ENCODE results near the gene CMSS1.

CMSS1 gene

DNA sequence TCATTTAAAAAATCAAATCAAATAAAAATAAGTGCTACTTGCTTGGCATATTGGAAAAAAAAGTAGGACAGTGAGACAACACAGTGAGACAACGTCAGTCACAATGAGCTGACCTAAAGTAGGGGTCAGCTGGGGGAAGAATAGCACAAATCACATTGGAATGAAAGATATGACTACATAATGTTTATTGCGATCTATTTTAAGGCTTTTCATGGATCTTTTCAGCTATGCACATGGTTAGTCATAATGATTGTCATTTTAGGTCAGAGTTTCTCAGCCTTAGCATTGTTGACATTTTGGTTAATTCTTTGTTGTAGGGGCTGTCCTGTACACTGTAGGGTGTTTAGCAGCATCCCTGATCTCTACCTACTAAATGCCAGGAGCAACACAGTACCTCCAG is 44.5 kb downstream of the CMSS1 start:
- Histone ChIP-seq H3K36me3 (ENCODE audit: control insufficient read depth in 2 of 2, insufficient read depth in 1 of 2, low read length in 2 of 2) (no peaks in the 10 kb centered on the region), H3K9me3 (ENCODE audit: control insufficient read depth, insufficient read depth, low read depth, low read length) (no peaks in the 10 kb centered on the region), H3K27ac (ENCODE audit: extremely low read depth, low read depth, low read length) (no peak overlapping the region), H3K4me1 (ENCODE audit: control insufficient read depth, insufficient read depth, low read length) (peaks cover 12% of the 10 kb centered on the region), H3K4me3 (ENCODE audit: low read depth, low read length) (no peak overlapping the region)
- no peak for TF ChIP-seq ZEB2 (tag by site-specific recombination; IDR thresholded peaks at IDR 0.05)
- POLR2A ChIA-PET: no interaction called here
- CTCF ChIA-PET: interaction anchor here (0.9 kb wide), 1 partner anchor 18 kb away, joined by 4 read pairs; no protein-coding TSS in a partner anchor

DNA sequence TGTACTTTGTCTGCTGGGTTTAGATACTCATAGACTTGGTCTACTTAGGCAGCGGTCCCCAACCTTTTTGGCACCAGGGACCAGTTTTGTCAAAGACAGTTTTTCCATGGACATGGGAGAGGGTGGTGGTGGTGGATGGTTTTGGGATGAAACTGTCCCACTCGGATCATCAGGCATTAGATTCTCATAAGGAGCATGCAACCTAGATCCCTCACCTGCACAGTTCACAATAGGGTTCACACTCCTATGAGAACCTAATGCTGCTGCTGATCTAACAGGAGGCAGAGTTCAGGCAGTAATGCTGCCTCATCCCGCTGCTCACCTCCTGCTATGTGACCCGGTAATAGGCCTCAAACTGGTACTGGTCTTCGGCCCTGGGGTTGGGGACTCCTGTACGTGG is 45.3 kb downstream of the CMSS1 start:
- POLR2A ChIA-PET: no interaction called here

DNA sequence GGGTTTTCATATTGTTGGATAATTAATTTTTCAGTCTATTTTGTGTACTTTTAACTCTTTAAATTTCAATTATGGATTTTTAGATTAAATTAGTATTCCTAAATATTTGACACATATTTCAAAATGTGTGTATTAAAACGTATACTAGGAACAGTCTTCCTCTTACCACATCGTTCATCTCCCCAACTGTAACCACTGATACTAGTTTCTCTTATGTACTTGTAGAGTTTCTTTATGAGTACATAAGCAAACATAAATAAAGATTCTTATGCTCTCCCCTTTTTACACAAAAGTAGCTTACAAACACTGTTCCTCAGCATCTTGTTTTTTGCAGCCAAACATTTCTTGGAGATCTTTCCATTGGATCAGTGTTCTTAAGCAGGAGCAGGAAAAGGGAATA is 45.9 kb downstream of the CMSS1 start:
- Histone ChIP-seq H3K27ac (ENCODE audit: extremely low read depth, low read depth, low read length) (no peak overlapping the region), H3K4me3 (ENCODE audit: low read depth, low read length) (no peak overlapping the region), H3K9me3 (ENCODE audit: control insufficient read depth, insufficient read depth, low read depth, low read length) (no peaks in the 10 kb centered on the region), H3K4me1 (ENCODE audit: control insufficient read depth, insufficient read depth, low read length) (peaks cover 18% of the 10 kb centered on the region), H3K36me3 (ENCODE audit: control insufficient read depth in 2 of 2, insufficient read depth in 1 of 2, low read length in 2 of 2) (no peaks in the 10 kb centered on the region)
- TF ChIP-seq ZFP37 (tag by site-specific recombination; IDR thresholded peaks at IDR 0.05) (no peak), ZNF791 (tag by site-specific recombination; IDR thresholded peaks at IDR 0.05) (no peak), GLI4 (tag by site-specific recombination; IDR thresholded peaks at IDR 0.05) (no peak), ZNF175 (tag by site-specific recombination; IDR thresholded peaks at IDR 0.05) (no peak), ZNF138 (tag by site-specific recombination; IDR thresholded peaks at IDR 0.05; ENCODE audit: borderline replicate concordance) (no peak), ZNF140 (tag by site-specific recombination; IDR thresholded peaks at IDR 0.05) (no peak), ZNF214 (tag by site-specific recombination; IDR thresholded peaks at IDR 0.05; ENCODE audit: borderline replicate concordance) (no peak), ZNF707 (tag by site-specific recombination; IDR thresholded peaks at IDR 0.05) (no peak), ZNF585B (tag by site-specific recombination; IDR thresholded peaks at IDR 0.05) (no peak)
- TF ChIP-seq, protein P1, sequence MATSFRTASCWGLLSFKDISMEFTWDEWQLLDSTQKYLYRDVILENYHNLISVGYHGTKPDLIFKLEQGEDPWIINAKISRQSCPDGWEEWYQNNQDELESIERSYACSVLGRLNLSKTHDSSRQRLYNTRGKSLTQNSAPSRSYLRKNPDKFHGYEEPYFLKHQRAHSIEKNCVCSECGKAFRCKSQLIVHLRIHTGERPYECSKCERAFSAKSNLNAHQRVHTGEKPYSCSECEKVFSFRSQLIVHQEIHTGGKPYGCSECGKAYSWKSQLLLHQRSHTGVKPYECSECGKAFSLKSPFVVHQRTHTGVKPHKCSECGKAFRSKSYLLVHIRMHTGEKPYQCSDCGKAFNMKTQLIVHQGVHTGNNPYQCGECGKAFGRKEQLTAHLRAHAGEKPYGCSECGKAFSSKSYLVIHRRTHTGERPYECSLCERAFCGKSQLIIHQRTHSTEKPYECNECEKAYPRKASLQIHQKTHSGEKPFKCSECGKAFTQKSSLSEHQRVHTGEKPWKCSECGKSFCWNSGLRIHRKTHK (tag by site-specific recombination; IDR thresholded peaks at IDR 0.05): no peak
- TF ChIP-seq, protein P2, sequence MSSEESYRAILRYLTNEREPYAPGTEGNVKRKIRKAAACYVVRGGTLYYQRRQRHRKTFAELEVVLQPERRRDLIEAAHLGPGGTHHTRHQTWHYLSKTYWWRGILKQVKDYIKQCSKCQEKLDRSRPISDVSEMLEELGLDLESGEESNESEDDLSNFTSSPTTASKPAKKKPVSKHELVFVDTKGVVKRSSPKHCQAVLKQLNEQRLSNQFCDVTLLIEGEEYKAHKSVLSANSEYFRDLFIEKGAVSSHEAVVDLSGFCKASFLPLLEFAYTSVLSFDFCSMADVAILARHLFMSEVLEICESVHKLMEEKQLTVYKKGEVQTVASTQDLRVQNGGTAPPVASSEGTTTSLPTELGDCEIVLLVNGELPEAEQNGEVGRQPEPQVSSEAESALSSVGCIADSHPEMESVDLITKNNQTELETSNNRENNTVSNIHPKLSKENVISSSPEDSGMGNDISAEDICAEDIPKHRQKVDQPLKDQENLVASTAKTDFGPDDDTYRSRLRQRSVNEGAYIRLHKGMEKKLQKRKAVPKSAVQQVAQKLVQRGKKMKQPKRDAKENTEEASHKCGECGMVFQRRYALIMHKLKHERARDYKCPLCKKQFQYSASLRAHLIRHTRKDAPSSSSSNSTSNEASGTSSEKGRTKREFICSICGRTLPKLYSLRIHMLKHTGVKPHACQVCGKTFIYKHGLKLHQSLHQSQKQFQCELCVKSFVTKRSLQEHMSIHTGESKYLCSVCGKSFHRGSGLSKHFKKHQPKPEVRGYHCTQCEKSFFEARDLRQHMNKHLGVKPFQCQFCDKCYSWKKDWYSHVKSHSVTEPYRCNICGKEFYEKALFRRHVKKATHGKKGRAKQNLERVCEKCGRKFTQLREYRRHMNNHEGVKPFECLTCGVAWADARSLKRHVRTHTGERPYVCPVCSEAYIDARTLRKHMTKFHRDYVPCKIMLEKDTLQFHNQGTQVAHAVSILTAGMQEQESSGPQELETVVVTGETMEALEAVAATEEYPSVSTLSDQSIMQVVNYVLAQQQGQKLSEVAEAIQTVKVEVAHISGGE (tag by site-specific recombination; conservative IDR thresholded peaks at IDR 0.05; ENCODE audit: low read depth): no peak
- ChIA-PET POLR2A (no interaction called here), CTCF (interaction anchor here (0.7 to 1.0 kb wide), 3 partner anchors 9 to 391 kb away, joined by 3 read pairs; no protein-coding TSS in a partner anchor)

More for the DNA sequence above, 45.3 kb downstream of the CMSS1 start:
- Histone ChIP-seq H3K36me3 (ENCODE audit: control insufficient read depth in 2 of 2, insufficient read depth in 1 of 2, low read length in 2 of 2) (no peaks in the 10 kb centered on the region), H3K27ac (ENCODE audit: extremely low read depth, low read depth, low read length) (no peak overlapping the region), H3K4me1 (ENCODE audit: control insufficient read depth, insufficient read depth, low read length) (peaks cover 15% of the 10 kb centered on the region), H3K9me3 (ENCODE audit: control insufficient read depth, insufficient read depth, low read depth, low read length) (no peaks in the 10 kb centered on the region), H3K4me3 (ENCODE audit: low read depth, low read length) (no peak overlapping the region)
- TF ChIP-seq SETDB1 (IDR thresholded peaks at IDR 0.05; ENCODE audit: insufficient read length, low read length) (no peak), ZNF785 (tag by site-specific recombination; IDR thresholded peaks at IDR 0.05) (no peak), OSR2 (tag by site-specific recombination; IDR thresholded peaks at IDR 0.05) (no peak), ZNF639 (tag by site-specific recombination; IDR thresholded peaks at IDR 0.05) (no peak), ZNF138 (tag by site-specific recombination; IDR thresholded peaks at IDR 0.05; ENCODE audit: borderline replicate concordance) (no peak), GLI4 (tag by site-specific recombination; IDR thresholded peaks at IDR 0.05) (no peak), ZNF311 (tag by site-specific recombination; IDR thresholded peaks at IDR 0.05; ENCODE audit: borderline replicate concordance) (no peak), ZNF677 (tag by site-specific recombination; IDR thresholded peaks at IDR 0.05) (no peak), OVOL3 (tag by site-specific recombination; IDR thresholded peaks at IDR 0.05) (no peak), ZNF544 (tag by site-specific recombination; IDR thresholded peaks at IDR 0.05) (no peak), ZNF146 (tag by site-specific recombination; IDR thresholded peaks at IDR 0.05) (no peak), GLIS1 (tag by site-specific recombination; IDR thresholded peaks at IDR 0.05) (no peak), ZNF555 (tag by site-specific recombination; conservative IDR thresholded peaks at IDR 0.05) (no peak)
- TF ChIP-seq, protein P3, sequence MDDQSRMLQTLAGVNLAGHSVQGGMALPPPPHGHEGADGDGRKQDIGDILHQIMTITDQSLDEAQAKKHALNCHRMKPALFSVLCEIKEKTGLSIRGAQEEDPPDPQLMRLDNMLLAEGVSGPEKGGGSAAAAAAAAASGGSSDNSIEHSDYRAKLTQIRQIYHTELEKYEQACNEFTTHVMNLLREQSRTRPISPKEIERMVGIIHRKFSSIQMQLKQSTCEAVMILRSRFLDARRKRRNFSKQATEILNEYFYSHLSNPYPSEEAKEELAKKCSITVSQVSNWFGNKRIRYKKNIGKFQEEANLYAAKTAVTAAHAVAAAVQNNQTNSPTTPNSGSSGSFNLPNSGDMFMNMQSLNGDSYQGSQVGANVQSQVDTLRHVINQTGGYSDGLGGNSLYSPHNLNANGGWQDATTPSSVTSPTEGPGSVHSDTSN (CRISPR knock-in tag; IDR thresholded peaks at IDR 0.05): no peak
- TF ChIP-seq, protein P4, sequence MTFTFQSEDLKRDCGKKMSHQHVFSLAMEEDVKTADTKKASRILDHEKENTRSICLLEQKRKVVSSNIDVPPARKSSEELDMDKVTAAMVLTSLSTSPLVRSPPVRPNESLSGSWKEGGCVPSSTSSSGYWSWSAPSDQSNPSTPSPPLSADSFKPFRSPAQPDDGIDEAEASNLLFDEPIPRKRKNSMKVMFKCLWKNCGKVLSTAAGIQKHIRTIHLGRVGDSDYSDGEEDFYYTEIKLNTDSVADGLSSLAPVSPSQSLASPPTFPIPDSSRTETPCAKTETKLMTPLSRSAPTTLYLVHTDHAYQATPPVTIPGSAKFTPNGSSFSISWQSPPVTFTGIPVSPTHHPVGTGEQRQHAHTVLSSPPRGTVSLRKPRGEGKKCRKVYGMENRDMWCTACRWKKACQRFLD (tag by site-specific recombination; IDR thresholded peaks at IDR 0.05): no peak
- CTCF ChIA-PET: interaction anchor here (0.9 to 1.0 kb wide), 2 partner anchors 19 to 195 kb away, joined by 3 to 4 read pairs; no protein-coding TSS in a partner anchor
